Activated gamma-delta T cell treated with anti-CD3 and anti-CD28 coated beads, Interleukin-2, amount 50 U/mL, for 16 hours (primary cell): ENCODE data around the gene NSFL1C.
"Not testable (repeated sequence)": the region's sequence is repeated elsewhere in the genome, so short reads cannot be mapped to it uniquely, and the experiment has no call there.

Experiments used
- DNase-seq: peaks from one replicate; pipeline ENCODE4 v3.0.0-alpha.2; 2020; ENCODE audit warnings: low read depth

Gene NSFL1C

GRCh38 chr20:1423625-1424106 is 43.0 kb downstream of the NSFL1C start:
- no peak for DNase-seq

GRCh38 chr20:1423206-1423605 is 43.4 kb downstream of the NSFL1C start:
- no peak for DNase-seq

DNA sequence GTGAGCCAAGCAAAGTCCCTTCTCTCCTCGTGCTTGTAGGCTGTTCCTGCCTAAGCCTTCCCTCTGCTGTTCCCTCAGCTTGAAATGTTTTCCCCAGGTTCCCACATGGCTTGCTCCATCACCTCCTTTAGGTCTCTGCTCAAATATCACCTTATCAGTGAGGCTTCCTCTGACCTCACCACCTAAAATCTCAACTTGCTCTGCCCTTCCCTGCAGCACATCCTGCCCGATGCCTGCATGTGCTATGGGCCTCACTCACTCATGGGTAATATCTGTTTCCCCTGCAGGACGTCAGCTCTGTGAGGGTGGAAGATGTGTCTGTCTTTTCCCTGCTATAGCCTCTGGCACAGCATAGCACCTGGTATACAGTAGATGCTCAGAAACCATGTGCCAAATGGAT is 43.9 kb downstream of the NSFL1C start:
- no peak for DNase-seq

DNA sequence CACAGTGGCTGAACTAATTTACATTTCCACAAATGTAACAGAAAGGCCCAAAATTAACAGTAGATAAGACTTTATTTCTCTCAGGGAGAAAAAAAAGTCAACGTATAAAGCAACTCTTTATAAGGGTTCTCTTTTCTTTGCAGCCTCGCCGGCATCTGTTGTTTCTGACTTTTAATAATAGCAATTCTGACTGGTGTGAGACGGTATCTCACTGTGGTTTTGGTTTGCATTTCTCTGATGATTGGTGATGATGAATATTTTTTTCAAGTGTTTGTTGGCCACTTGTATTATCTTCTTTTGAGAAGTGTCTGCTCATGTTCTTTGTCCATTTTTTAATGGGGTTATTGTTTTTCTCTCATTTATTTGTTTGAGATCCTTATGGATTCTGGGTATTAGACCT is 46.6 kb downstream of the NSFL1C start:
- DNase-seq, result no peak

DNA sequence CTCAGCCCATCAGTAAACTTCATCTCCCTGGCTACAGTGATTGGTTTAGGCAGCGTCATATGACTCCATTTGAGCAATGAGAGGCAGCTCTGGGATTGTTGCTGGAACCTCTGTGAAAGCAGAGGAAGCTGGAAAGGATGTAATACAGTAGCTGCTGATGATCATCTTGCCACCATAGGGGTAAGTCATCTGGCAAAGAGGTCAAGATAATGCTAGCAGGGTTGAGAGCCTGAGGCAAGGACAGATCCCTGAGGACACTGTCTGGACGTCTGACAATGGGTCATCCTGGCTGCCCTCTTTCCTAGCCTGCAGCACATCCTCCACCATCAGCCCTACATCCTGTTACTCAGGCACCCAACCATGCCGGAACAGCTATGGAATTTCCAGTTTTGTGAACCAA is 48.3 kb downstream of the NSFL1C start:
- DNase-seq, result no peak

DNA sequence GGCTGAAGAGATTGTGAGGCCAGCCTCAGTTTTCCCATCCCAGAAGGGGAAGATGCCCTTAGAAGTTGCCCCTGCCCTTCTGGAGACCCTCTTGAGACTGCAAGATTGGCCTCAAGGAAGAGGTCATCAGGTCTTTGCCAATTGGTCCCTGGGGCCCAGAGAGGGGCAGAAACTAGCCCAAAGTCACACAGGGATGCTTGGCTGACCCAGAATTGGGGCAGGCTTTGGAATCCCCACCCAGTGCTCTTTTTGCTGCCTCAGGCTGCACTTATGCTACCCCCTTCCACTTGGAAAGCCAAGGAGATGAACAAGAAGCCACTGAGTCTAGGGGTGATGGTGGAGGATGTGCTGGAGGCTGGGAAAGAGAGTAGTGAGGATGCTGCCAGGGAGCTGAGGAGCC is 48.9 kb downstream of the NSFL1C start:
- no peak for DNase-seq

DNA sequence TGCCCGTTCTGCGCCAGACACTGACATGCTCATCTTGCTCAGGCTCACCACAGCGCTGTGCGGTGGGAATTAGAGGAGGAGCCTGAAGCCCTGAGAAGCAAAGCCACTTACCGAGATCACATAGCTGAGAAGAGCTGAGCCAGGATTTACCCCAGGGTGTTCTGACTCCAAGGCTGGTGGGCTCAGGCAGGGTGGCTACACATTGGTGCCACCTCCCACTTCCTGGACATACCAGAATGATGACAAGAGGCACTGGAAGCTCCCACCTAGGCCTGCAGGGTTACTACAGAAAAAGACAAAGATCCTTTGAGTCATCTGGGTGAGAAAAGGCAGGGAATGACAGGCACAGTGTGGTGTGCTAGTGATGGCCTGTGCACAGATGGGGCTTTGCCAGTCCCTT is 49.4 kb downstream of the NSFL1C start:
- no peak for DNase-seq

DNA sequence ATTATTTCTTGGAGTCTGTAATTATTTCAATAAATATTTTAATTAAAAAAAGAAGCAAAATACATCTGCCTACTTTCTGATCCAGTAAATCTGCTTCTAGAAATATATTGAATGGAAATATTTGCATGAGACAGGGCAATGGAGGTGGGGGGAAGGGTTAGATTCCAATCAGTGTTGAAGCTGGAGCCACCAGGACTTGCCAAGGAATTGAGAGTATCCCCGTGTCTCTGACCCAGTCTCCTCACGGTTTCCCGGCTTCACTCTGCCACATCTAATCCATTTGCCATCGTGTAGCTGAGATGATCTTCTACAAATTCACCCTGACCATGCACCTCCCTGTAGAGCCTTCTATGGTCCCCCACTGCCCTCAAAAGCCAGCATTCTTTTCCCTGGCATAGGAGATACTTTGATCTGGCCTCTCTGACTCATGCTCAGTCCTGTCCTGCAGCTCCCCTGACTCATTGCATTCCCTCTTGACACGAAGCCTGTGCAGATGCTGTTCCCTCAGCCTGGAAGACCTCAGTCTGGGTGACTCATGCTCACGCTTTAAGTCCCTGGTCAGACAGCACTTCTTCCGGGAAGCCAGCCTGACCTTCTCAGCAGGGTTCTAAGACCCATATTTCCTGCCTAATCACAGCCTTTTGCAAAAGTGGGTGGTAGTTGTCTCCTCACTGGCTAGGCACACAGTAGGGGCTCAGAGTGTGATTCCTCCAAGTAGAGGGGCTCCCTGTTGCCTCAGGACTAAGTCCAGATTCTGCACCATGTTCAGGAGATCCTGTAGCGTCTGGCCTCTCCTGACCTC is 50.8 kb downstream of the NSFL1C start:
- DNase-seq, result no peak

- DNase-seq, result no peak
These were observed 51.7 kb downstream of the NSFL1C start for GRCh38 chr20:1414982-1415381.

GRCh38 chr20:1405801-1406200 is 60.8 kb downstream of the NSFL1C start:
- no peak for DNase-seq

- no peak for DNase-seq
These were observed 63.0 kb downstream of the NSFL1C start for GRCh38 chr20:1403624-1404023.

DNA sequence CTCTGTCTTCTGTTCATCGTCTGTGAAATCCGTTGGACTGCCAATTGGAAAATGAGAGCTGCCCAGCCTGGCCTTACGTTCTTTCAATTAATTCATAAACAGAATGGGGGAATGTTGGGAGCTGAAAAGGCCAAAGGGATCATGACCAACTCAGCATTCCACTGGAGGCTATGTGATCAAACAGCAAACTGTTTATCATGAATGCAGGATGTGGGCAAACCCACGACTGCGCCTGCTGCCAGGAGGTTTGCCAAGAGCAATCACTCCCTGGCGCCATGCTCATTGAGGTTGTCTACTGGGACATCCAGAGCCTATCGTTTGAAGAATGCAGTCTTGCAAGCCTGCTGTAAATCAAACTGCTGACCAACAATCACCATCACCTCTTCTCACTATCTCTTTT is 64.5 kb downstream of the NSFL1C start:
- DNase-seq, result no peak

- DNase-seq, result no peak
These were observed 65.2 kb downstream of the NSFL1C start for GRCh38 chr20:1401451-1401907.

DNA sequence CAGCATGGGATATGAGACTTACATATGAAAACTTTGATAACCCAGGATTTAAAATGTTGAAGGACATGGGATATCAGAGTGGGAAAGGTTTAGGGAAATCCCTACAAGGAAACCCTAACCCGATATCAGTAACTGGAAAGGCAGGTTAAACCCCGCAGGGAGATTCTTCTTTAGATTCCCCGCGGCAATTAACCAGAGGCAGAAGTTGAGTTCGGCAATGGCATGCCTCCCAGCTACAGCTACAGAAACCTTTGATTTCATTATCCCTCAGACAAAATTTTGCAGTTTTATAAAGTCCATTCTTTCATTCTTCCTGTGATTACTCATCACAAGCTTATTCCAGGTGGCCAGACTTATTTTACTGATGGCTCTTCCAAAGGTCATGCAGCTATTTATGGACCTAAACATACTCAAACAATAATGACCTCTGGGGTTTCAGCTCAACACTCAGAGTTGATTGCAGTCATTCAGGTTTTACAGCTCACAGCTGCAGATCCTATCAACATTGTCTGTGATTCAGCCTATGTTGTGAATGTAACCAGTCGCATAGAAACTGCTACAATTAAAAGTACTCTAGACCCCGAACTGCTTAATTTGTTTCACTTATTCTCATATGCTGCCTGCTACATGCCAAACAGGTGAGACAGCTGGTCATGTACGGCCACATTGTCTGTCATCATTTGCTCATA is 66.8 kb downstream of the NSFL1C start:
- not testable (repeated sequence) for DNase-seq

DNA sequence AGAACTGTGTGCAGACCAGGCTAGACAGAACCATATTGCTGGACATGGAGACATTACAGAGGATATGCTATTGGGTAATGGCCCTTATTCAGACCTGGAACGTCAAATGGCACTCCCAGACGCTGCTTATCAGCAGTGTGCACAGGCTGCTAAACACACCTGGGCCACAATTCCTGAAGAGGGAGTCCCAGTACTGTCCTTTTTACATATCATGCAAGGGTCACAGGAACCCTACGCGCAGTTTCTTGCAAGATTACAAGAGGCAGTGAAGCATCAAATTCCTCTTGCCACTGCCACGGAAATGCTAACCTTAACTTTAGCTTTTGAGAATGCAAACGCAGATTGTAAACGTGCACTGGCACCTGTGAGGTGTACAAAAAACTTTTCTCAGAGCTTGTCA is 68.5 kb downstream of the NSFL1C start:
- not testable (repeated sequence) for DNase-seq

GRCh38 chr20:1397710-1398109 is 68.9 kb downstream of the NSFL1C start:
- no peak for DNase-seq

DNA sequence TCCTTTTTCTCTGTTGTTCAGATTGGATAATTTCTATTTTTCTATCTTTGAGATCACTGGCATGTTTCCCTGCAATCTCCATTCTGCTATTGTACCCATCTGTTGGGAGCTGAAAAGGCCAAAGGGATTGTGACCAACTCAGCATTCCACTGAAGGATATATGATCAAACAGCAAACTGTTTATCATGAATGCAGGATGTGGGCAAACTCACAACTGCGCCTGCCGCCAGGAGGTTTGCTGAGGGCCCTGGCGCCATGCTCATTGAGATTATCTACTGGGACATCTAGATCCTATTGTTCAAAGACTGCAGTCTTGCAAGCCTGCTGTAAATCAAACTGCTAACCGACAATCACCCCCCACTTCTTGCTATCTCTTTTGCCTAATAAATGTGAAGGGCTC is 69.9 kb downstream of the NSFL1C start:
- no peak for DNase-seq

- no peak for DNase-seq
These were observed 70.4 kb downstream of the NSFL1C start for GRCh38 chr20:1396264-1396663.

- no peak for DNase-seq
These were observed 72.0 kb downstream of the NSFL1C start for GRCh38 chr20:1394686-1395085.

GRCh38 chr20:1393507-1393882 is 73.2 kb downstream of the NSFL1C start:
- no peak for DNase-seq

GRCh38 chr20:1392693-1393506 is 73.7 kb downstream of the NSFL1C start, which contains the start of gene FKBP1A:
TSS of gene FKBP1A (minus strand) at chr20:1393054. CDS start at chr20:1392998, 56 bp downstream.
- DNase-seq, result peak; percentile 86

DNA sequence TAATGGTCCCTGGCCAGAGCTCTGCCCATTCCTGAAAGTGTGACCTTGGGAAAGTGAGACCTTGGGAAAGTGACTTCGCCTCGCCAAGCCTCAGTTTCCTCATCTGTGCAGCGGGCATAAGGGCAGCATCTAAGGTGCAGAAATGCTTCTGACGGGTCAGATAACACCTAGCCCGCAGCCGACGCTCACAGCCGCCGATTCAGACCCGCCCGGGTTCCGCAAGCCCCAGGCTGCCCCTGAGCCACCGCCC is 74.3 kb downstream of the NSFL1C start:
- DNase-seq, result no peak
